NCI-H1436 (cell line): ENCODE measurements around the gene LCP2.
"Not testable (repeated sequence)": the region's sequence is repeated elsewhere in the genome, so short reads cannot be mapped to it uniquely, and the experiment has no call there.

Source experiments
- DNase-seq: peaks from one replicate; lab custom pipeline; 2025; lab: John Stamatoyannopoulos, UW

Gene LCP2

GRCh38 chr5:170248172-170248930, 49.2 kb downstream of the LCP2 start:
- no peak for DNase-seq

- no peak for DNase-seq
Measured at GRCh38 chr5:170247363-170247762, 50.2 kb downstream of the LCP2 start.

GRCh38 chr5:170246126-170246870, 51.3 kb downstream of the LCP2 start:
- DNase-seq, result no peak

GRCh38 chr5:170245436-170245835, 52.1 kb downstream of the LCP2 start:
- DNase-seq, result not testable (repeated sequence)

GRCh38 chr5:170238456-170239196, 59.0 kb downstream of the LCP2 start:
- no peak for DNase-seq

- DNase-seq, result no peak
Measured at GRCh38 chr5:170235876-170236864, 61.4 kb downstream of the LCP2 start.

- DNase-seq, result no peak
Measured at GRCh38 chr5:170233358-170233892, 64.2 kb downstream of the LCP2 start.

GRCh38 chr5:170232786-170233185, 64.8 kb downstream of the LCP2 start, which contains the start of gene C5orf58:
TSS of gene C5orf58 (plus strand) at chr5:170232985. CDS start at chr5:170234977, 1,992 bp downstream.
- DNase-seq, result no peak

GRCh38 chr5:170228762-170229435, 68.7 kb downstream of the LCP2 start:
- no peak for DNase-seq

- DNase-seq, result no peak
Measured at GRCh38 chr5:170226661-170227060, 70.9 kb downstream of the LCP2 start.

GRCh38 chr5:170226129-170226615, 71.4 kb downstream of the LCP2 start:
- no peak for DNase-seq

GRCh38 chr5:170225326-170226128, 72.0 kb downstream of the LCP2 start:
- peak; percentile 21 for DNase-seq

GRCh38 chr5:170223906-170224305, 73.7 kb downstream of the LCP2 start:
- no peak for DNase-seq

GRCh38 chr5:170223360-170223759, 74.2 kb downstream of the LCP2 start:
- DNase-seq, result no peak

GRCh38 chr5:170221327-170221741, 76.2 kb downstream of the LCP2 start:
- peak; percentile 30 for DNase-seq

GRCh38 chr5:170220191-170220590, 77.4 kb downstream of the LCP2 start:
- DNase-seq, result no peak

GRCh38 chr5:170219615-170220014, 78.0 kb downstream of the LCP2 start:
- DNase-seq, result no peak

GRCh38 chr5:170218726-170219125, 78.9 kb downstream of the LCP2 start:
- no peak for DNase-seq

GRCh38 chr5:170217831-170218230, 79.7 kb downstream of the LCP2 start:
- DNase-seq, result no peak
